Skeletal muscle satellite cell (primary cell): ENCODE data around the gene IER5.

ENCODE experiments used
- H3K27me3 ChIP-seq: 2 replicates; pipeline ENCODE4 v1.7.0; 2013; ENCODE audit warnings: low read length; ENCODE audit not compliant: control insufficient read depth, insufficient read depth
- H3K36me3 ChIP-seq: 2 replicates; pipeline ENCODE4 v1.7.0; 2013; ENCODE audit warnings: mild to moderate bottlenecking, control low read depth, low read length; ENCODE audit not compliant: insufficient read depth
- H3K4me1 ChIP-seq: 2 replicates; pipeline ENCODE4 v1.7.0; 2013; ENCODE audit warnings: low read length; ENCODE audit not compliant: control insufficient read depth, insufficient read depth
- H3K4me2 ChIP-seq: 2 replicates; pipeline ENCODE4 v1.7.0; 2013; ENCODE audit warnings: mild to moderate bottlenecking, low read length
- H3K4me3 ChIP-seq: 2 replicates; pipeline ENCODE4 v1.7.0; 2013; ENCODE audit warnings: low read length
- H3K9ac ChIP-seq: 2 replicates; pipeline ENCODE4 v1.7.0; 2013; ENCODE audit warnings: mild to moderate bottlenecking, low read depth, low read length, moderate library complexity
- H3K9me3 ChIP-seq: replicated peaks from 2 replicates; pipeline ENCODE4 v1.7.0; 2013; ENCODE audit warnings: mild to moderate bottlenecking, control low read depth, low read length

Gene IER5

DNA sequence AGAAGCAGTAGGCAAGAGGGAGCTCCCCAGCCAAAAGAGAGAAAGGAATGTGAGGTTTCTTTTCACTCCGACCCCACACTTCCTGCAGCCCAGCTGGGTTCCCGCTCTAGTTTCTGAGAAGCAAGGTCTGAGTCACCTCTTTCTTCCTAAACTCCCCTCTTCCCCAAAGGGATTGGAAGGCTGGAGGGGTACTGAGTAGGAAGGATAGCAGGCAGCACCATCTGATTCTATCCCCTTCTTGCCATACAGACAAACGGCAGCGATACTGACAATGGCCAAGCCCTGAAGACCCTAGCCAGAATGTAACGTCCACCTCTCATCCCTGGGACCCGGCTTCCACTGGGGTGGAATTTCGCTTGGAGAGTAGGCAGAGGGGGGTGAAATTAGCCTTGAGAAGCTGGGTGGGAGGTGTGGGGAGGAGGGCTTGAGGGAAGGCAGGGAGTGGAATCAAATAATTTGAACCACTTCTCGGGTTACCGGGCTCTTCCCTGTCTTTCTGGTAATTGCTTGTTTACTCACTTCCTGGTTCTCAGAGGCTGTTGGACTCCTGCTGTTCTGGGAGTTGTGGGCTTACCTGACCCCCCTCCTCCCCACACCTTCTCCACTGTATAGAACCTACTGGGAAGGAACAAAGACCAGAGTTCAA, 13.2 kb downstream of the IER5 start:
- peak overlapping the region; percentile 59 for H3K4me2 ChIP-seq
- H3K4me3 ChIP-seq = peak overlapping the region; percentile 47
- H3K27me3 ChIP-seq = no peaks in the 10 kb centered on the region
- no peaks in the 10 kb centered on the region for H3K36me3 ChIP-seq
- no peaks in the 10 kb centered on the region for H3K9me3 ChIP-seq
- peak overlapping the region; percentile 45 for H3K9ac ChIP-seq
- peaks cover 82% of the 10 kb centered on the region for H3K4me1 ChIP-seq

DNA sequence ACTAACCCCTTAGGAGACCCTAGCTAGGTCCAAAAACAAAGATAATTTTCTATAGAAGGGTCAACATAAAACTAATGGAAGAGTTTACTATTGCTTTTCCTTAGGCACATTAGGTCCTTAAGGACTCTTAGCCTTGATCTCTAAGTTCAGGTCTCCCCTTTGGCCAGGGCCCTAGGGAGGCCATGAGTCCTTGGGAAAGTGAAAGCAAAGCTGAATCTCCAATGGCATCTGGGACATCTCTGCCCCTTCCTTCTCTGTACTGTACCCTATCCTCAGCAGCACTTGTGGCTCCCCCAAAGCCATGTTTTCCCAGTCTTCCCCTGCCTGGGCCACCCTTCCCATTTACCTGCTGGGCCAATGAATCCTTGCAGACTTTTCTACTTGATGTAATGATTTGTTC, 14.3 kb downstream of the IER5 start:
- no peaks in the 10 kb centered on the region for H3K36me3 ChIP-seq
- H3K4me3 ChIP-seq = no peak overlapping the region
- no peaks in the 10 kb centered on the region for H3K9me3 ChIP-seq
- peak overlapping the region; percentile 4 for H3K9ac ChIP-seq
- no peaks in the 10 kb centered on the region for H3K27me3 ChIP-seq
- H3K4me1 ChIP-seq = peaks cover 71% of the 10 kb centered on the region
- H3K4me2 ChIP-seq = peak overlapping the region; percentile 99

DNA sequence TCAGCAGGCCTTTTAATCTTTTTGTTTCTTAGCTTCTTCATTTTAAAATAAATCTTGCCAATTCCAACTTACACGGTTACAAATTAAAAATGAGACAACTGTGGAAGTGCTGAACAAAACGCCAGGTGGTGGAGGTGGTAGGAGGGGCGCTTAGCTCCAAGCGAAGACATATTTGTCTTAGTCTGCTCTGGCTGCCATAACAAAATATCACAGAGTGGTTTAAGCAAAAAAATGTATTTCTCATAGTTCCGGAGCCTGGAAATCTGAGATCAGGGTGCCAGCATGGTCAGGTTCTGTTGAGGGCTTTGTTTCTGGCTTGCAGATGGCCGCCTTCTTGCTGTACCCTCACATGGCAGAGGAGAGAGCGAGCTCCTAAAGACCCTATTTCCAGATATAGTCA, 14.9 kb downstream of the IER5 start:
- Histone ChIP-seq H3K9me3 (no peaks in the 10 kb centered on the region), H3K36me3 (no peaks in the 10 kb centered on the region), H3K27me3 (no peaks in the 10 kb centered on the region), H3K9ac (peak overlapping the region; percentile 5), H3K4me3 (no peak overlapping the region), H3K4me1 (peaks cover 68% of the 10 kb centered on the region), H3K4me2 (peak overlapping the region; percentile 99)

DNA sequence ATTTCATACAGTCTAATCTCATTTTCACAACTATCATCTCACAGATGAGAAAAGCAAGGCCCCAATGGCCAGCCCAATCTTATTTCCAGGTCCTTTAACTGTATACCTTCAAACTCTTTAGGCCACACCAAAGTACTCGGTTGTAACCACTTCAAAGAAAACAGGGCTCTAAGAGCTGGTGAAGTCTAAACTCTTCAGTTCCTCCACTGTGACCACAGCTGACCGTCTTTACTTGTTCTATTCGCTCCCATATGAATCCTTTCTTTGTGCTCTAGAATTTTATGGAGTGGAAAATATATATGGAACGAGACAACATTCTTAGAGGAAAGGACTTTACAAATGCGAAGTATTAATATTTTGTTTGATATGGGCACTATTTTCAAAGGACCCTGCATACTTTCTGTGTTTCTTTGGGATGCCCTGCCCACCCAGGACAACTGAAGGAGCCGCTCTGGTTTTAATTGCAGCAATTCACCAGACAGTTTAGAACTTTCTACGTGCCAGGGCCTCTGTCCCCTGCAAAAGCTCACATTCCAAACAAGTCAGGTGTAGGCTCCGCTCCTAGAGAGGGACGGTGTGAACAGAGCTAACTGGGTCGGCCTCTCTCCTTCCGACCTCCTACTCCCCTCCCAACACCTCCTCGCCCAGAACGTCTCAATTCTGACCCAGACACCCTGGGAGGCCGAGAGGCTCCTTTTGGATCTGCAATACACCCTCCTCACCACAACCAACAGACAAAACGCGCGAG, 15.7 kb downstream of the IER5 start:
- H3K9me3 ChIP-seq = no peaks in the 10 kb centered on the region
- peaks cover 62% of the 10 kb centered on the region for H3K4me1 ChIP-seq
- peak overlapping the region; percentile 91 for H3K4me3 ChIP-seq
- H3K9ac ChIP-seq = peak overlapping the region; percentile 95
- H3K36me3 ChIP-seq = no peaks in the 10 kb centered on the region
- H3K4me2 ChIP-seq = peak overlapping the region; percentile 99
- no peaks in the 10 kb centered on the region for H3K27me3 ChIP-seq

DNA sequence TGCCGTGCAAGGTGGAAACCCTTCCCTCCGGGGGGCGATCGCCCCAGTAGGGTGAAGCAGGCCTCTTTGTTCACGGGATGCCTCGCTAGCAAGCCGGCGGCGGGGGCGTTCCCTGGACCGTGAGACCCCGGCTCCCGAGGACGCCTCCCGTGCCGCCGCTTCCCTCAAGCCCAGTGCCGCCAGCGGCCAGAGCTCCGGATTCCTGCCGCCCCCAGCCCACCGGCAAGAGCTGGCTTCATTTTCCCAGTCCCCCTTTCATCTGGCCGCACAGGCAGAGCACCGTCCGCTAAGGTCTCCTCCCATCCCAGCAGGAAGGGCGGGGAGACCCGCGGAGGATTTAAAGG, 16.3 kb downstream of the IER5 start:
- no peaks in the 10 kb centered on the region for H3K36me3 ChIP-seq
- no peaks in the 10 kb centered on the region for H3K27me3 ChIP-seq
- peak overlapping the region; percentile 95 for H3K9ac ChIP-seq
- H3K4me1 ChIP-seq = peaks cover 57% of the 10 kb centered on the region
- peak overlapping the region; percentile 91 for H3K4me3 ChIP-seq
- H3K9me3 ChIP-seq = no peaks in the 10 kb centered on the region
- H3K4me2 ChIP-seq = peak overlapping the region; percentile 99

DNA sequence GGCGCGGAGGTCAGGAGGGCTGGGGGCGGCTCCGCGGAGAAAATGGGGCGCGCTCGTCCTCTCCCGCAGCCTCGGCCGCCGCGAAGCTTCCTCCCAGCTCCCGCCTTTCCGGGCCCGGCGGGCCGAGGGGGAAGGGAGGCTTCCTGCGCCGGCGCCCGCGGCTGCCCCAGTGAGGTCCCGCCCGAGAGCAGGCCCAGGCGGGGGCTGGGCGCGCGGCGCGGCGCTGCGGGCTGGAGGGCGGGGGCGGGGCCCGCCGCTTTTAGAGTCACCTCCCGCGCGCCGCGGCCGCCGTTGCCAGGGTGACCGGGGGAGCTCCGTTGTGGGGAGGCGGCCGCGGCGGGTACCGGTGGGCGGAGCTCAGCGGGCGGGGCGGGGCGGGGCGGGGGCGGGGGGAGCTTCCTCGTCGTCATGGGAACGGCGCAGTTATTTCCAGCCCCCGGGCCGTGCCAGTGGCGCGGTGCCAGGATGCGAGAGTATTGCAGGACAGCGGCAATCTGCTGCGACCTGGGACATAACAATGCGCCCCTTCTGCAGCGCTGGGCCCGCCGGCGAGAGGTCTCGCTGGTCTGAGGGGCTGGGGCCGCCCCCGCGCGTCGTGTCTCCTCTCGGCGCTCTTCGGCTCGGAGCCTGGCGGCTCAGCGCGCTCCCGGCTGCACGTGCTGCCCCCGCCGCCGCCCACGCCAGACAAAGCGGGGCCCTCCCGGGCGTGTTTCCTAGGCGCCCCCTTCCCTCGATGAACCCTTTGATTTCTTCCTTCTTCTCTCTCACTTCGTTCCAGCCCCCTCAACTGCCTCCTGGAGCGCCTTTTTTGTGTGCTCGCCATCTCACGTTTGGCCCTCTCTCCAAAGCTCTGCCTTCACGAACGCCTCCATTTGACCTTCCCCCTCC, 16.9 kb downstream of the IER5 start:
- H3K27me3 ChIP-seq = no peaks in the 10 kb centered on the region
- H3K4me1 ChIP-seq = peaks cover 51% of the 10 kb centered on the region
- H3K36me3 ChIP-seq = no peaks in the 10 kb centered on the region
- H3K9ac ChIP-seq = peak overlapping the region; percentile 95
- peak overlapping the region; percentile 91 for H3K4me3 ChIP-seq
- no peaks in the 10 kb centered on the region for H3K9me3 ChIP-seq
- H3K4me2 ChIP-seq = peak overlapping the region; percentile 99

DNA sequence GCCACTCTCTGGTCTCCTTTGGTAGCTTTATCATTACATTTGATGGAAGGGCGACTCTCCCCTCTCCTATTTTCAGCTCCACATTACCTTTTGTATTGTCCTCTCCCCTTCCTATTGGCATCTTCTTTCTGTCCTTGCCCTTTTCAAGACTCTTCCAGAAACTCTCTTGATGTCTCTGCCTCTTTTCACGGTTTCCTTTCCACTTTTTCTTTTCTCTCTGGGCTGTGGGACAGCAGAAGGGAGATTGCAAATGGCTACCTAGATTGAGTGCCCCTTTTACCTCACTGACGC, 17.5 kb downstream of the IER5 start:
- Histone ChIP-seq H3K9ac (peak overlapping the region; percentile 40), H3K9me3 (no peaks in the 10 kb centered on the region), H3K4me2 (peak overlapping the region; percentile 88), H3K27me3 (no peaks in the 10 kb centered on the region), H3K36me3 (no peaks in the 10 kb centered on the region), H3K4me3 (peak overlapping the region; percentile 69), H3K4me1 (peaks cover 45% of the 10 kb centered on the region)

DNA sequence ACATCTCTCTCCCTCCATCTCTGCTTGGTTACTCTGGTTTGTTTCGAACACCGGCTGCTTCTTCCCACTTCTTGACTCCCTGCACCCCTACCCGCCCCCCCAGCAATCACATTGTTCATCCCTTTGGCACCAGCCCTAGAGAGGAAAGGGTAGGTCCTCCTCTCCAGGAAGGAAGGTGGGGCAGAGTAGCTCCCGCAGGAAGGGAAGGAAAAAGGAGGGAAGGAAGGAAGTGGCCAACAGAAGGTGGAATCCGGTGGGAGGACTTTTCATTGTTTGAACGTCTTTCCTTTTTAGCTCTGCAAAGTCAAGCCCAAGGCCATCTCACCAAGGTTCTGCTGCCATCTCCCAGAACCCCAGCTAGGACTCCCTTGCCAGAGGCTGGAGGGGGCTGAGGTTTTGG, 18.0 kb downstream of the IER5 start:
- Histone ChIP-seq H3K4me3 (no peak overlapping the region), H3K4me2 (no peak overlapping the region), H3K4me1 (peaks cover 43% of the 10 kb centered on the region), H3K36me3 (no peaks in the 10 kb centered on the region), H3K27me3 (no peaks in the 10 kb centered on the region), H3K9ac (no peak overlapping the region), H3K9me3 (no peaks in the 10 kb centered on the region)

DNA sequence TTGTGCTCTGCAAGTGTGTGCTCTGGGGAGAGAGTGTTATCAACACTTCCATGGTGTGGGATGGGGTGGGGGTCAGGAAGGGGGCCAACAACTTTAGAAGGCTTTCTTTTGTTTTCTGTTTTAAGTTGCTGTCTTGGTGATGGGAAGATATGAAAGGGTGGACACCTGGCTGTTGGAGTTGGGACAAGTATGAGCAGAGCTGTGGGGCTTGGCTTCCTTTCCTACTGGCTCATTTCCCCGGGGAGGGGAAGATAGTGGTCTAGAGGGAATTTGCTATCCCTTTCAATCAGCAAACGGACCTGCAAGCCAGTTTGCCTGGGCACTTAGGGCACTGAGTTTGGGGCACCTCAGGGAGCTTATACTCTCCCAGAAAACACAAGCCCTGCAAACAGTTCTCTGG, 19.2 kb downstream of the IER5 start:
- Histone ChIP-seq H3K9ac (no peak overlapping the region), H3K4me3 (no peak overlapping the region), H3K9me3 (no peaks in the 10 kb centered on the region), H3K36me3 (no peaks in the 10 kb centered on the region), H3K4me1 (peaks cover 41% of the 10 kb centered on the region), H3K4me2 (no peak overlapping the region), H3K27me3 (no peaks in the 10 kb centered on the region)

DNA sequence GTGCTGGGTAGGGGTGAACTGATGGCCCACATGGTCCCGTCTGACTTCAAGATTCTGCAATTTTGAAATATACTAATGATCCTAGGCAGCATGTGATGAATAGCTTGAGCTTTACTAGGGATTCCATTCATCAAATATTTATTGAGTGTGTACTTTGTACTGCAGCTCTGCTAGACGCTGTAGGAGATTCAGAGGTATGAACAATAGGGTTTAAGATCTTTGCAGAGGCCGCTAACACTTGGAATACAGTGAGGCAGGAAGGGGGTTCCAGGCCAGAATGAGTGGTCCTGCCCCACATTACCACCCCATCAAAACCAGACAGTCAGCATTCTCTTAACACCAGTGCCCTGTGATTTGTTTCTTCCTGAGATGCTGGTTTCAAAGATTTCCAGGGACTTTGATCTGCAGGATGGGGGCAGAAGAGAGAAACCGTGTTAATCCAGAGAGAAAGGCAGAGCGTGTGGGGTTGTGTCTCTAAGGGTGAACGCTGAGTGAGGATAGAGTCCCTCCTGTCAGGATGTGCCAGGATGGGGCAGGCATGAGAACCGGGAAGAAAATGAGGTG, 19.9 kb downstream of the IER5 start:
- H3K27me3 ChIP-seq = no peaks in the 10 kb centered on the region
- H3K4me2 ChIP-seq = no peak overlapping the region
- H3K9ac ChIP-seq = no peak overlapping the region
- no peaks in the 10 kb centered on the region for H3K9me3 ChIP-seq
- H3K36me3 ChIP-seq = no peaks in the 10 kb centered on the region
- no peak overlapping the region for H3K4me3 ChIP-seq
- H3K4me1 ChIP-seq = peaks cover 41% of the 10 kb centered on the region

DNA sequence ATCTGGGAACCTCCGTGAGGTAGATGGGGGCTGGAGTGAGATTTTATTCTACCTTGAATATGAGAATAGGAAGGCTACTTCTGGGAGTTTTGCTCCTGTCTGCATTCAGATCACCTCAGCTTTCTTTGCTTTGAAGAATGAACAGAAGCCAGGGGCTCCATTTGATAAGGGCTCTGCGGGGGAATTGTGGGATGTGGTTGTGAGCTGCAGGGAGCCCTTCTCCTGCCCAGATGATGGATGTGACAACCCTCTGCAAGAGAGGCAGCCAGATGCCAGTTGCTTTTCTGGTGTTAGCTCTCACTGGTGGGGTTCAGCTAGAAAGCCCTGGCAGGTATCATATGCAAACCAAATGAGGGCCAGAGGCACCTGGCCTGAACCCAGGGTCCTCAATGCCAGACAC, 21.5 kb downstream of the IER5 start:
- H3K4me2 ChIP-seq = no peak overlapping the region

More for the DNA sequence above, 21.5 kb downstream of the IER5 start:
- Histone ChIP-seq H3K9ac (no peak overlapping the region), H3K4me3 (no peak overlapping the region), H3K4me1 (peaks cover 32% of the 10 kb centered on the region), H3K27me3 (no peaks in the 10 kb centered on the region), H3K36me3 (no peaks in the 10 kb centered on the region), H3K9me3 (no peaks in the 10 kb centered on the region)
